SU-DHL-6 (cell line): ENCODE data around the gene NEAT1.

Source experiments
- H2AFZ ChIP-seq: fragments of 200-600 bp; sonication (generic); 2 replicates; pipeline ENCODE4 v1.6.1; 2014; ENCODE audit warnings: low read depth, mild to moderate bottlenecking, moderate library complexity, mixed read lengths, antibody characterized with exemption, low read length; ENCODE audit not compliant: severe bottlenecking
- H3F3A ChIP-seq: fragments of 200-600 bp; shearing (Covaris generic); 2 replicates; pipeline ENCODE4 v1.6.0; 2016; ENCODE audit warnings: antibody characterized with exemption, mild to moderate bottlenecking; ENCODE audit not compliant: insufficient read depth
- H3K27ac ChIP-seq: fragments of 200-600 bp; sonication (generic); 2 replicates; pipeline ENCODE4 v1.5.1; 2016; ENCODE audit warnings: low read depth, mild to moderate bottlenecking, low read length, moderate library complexity, mixed read lengths
- H3K27me3 ChIP-seq: fragments of 200-600 bp; sonication (generic), shearing (Covaris generic); 2 replicates; pipeline ENCODE4 v1.6.0; 2014; ENCODE audit warnings: mild to moderate bottlenecking, low read length
- H3K36me3 ChIP-seq: fragments of 200-600 bp; sonication (generic); 2 replicates; pipeline ENCODE4 v1.6.1; 2014; ENCODE audit warnings: mild to moderate bottlenecking, low read length, mixed read lengths
- H3K4me2 ChIP-seq: fragments of 300-600, 200-600 bp; shearing (Covaris generic), sonication (generic); 2 replicates; pipeline ENCODE4 v1.6.0; 2014; ENCODE audit warnings: low read length, low read depth, mild to moderate bottlenecking; ENCODE audit not compliant: poor library complexity, severe bottlenecking
- H3K4me3 ChIP-seq: fragments of 200-600 bp; sonication (generic); 2 replicates; pipeline ENCODE4 v1.5.1; 2014; ENCODE audit warnings: antibody characterized with exemption, low read length, mild to moderate bottlenecking, mixed read lengths; ENCODE audit not compliant: insufficient read depth, poor library complexity, severe bottlenecking
- H3K79me2 ChIP-seq: fragments of 200-600 bp; sonication (generic); 2 replicates; pipeline ENCODE4 v1.6.1; 2014; ENCODE audit warnings: mild to moderate bottlenecking, low read length, moderate library complexity; ENCODE audit not compliant: insufficient read depth
- H3K9ac ChIP-seq: fragments of 200-600 bp; sonication (generic); 2 replicates; pipeline ENCODE4 v1.7.0; 2014; ENCODE audit warnings: mild to moderate bottlenecking, low read length
- H3K9me2 ChIP-seq: fragments of 200-600 bp; sonication (generic); replicated peaks from 2 replicates; pipeline ENCODE4 v1.6.1; 2014; ENCODE audit warnings: low read length; ENCODE audit not compliant: insufficient read depth
- H3K9me3 ChIP-seq: fragments of 200-600 bp; sonication (generic); 2 replicates; pipeline ENCODE4 v1.6.1; 2014; ENCODE audit warnings: low read length, mixed read lengths; ENCODE audit not compliant: insufficient read depth
- H4K20me1 ChIP-seq: fragments of 200-600 bp; sonication (generic); 2 replicates; pipeline ENCODE4 v1.6.1; 2014; ENCODE audit warnings: low read depth, mild to moderate bottlenecking, antibody characterized with exemption, low read length, moderate library complexity, mixed read lengths
- CTCF ChIP-seq: fragments of 200-600 bp; sonication (generic); IDR thresholded peaks from one replicate; pipeline ENCODE4 v1.5.1; 2017; ENCODE audit warnings: antibody characterized with exemption, mild to moderate bottlenecking, low read length, moderate library complexity; ENCODE audit not compliant: insufficient read depth, poor library complexity, severe bottlenecking
- EZH2phosphoT487 ChIP-seq: fragments of 200-600 bp; sonication (generic), shearing (Covaris generic); conservative IDR thresholded peaks from 2 replicates; pipeline ENCODE4 v1.6.1; 2018; ENCODE audit warnings: mild to moderate bottlenecking, antibody characterized with exemption, low read length, moderate library complexity, mixed read lengths

The NEAT1 gene

GRCh38 chr11:65492387-65492636, 69.7 kb downstream of the NEAT1 start:
- no peaks in the 10 kb centered on the region for H4K20me1 ChIP-seq
- H3K27ac ChIP-seq, result no peak overlapping the region
- H2AFZ ChIP-seq, result no peak overlapping the region
- H3K36me3 ChIP-seq, result no peaks in the 10 kb centered on the region
- no peaks in the 10 kb centered on the region for H3K27me3 ChIP-seq
- H3K79me2 ChIP-seq, result no peaks in the 10 kb centered on the region
- no peaks in the 10 kb centered on the region for H3K9me3 ChIP-seq
- H3K9me2 ChIP-seq, result no peaks in the 10 kb centered on the region
- H3F3A ChIP-seq, result 0 out of 2 replicates have a peak, but pooled peaks cover 8% of the 10 kb centered on the region
- no peak overlapping the region for H3K9ac ChIP-seq
- H3K4me2 ChIP-seq, result no peak overlapping the region
- no peak overlapping the region for H3K4me3 ChIP-seq
- TF ChIP-seq CTCF (no peak), EZH2phosphoT487 (no peak)

DNA sequence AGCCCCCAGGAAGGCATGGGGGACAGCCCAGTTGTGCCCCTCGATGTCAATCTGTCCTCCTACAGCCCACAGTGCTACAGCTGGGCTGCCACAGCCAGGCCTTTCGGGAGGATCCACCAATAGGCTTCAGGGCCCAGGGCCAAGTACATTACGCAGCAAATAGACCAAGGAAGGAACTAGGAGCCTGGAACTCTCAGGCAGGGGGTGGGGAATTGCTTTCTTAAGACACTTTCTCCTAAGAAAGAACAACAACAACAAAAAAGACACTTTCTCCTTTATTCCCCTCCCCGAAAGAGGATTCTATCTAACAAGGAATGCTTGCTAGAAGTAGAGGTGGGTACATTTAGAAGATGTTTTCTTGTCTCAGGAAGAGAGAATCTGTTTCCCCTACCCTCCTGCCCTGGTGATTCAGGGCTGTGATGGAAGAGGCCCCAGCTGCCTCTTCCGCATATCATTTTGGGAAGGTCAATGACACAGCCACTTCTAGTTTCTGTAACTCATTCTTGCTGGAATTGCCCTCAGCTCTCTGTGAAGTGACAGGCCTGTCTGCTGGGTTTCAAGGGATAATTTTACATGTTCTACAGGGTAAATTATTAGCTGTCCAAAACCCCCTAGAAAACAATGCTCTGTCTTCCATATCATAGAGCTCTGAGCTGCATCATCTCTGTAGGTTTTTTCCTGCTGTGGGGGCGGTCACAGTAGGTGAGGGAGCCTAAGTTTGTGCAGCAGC, 70.2 kb downstream of the NEAT1 start:
- no peak overlapping the region for H2AFZ ChIP-seq
- H3K9me2 ChIP-seq, result no peaks in the 10 kb centered on the region
- no peaks in the 10 kb centered on the region for H4K20me1 ChIP-seq
- no peak for TF ChIP-seq CTCF
- no peaks in the 10 kb centered on the region for H3K27me3 ChIP-seq
- H3K4me2 ChIP-seq, result no peak overlapping the region
- H3K27ac ChIP-seq, result no peak overlapping the region
- no peak overlapping the region for H3K9ac ChIP-seq
- no peaks in the 10 kb centered on the region for H3K79me2 ChIP-seq
- no peaks in the 10 kb centered on the region for H3K36me3 ChIP-seq
- H3K9me3 ChIP-seq, result no peaks in the 10 kb centered on the region
- H3F3A ChIP-seq, result peaks cover 10% of the 10 kb centered on the region
- no peak overlapping the region for H3K4me3 ChIP-seq

DNA sequence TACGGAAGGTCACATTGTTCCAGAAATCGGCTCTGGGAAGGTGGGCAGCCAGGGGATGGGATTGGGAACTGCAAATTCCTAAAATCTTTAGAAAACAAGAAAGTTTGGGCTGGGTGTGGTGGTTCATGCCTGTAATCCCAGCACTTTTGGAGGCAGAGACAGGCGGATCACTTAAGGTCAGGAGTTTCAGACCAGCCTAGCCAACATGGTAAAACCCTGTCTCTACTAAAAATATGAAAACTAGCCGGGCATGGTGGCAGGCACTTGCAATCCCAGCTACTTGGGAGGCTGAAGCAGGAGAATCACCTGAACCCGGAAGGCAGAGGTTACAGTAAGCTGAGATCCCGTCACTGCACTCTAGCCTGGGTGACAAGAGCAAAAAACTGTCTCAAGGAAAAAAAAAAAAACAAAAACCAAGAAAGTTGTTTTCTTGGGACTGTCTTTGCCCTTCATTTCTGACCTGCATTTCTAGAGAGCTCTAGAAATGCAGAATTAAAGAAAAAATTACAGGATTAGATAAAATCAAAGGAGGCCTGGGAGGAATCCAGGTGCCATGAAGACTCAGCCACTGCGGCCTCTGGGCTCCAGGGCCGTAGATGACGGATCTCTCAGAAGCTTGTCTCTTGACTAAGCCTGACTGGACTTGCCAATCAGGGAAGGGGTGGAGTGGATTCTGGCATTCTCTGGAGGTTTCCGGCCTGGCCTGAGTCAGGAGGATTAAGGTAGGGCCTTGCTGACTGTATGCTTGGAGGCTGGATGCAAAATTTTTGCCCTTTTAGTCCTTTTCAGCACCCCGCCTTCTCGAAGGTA, 71.0 kb downstream of the NEAT1 start:
- Histone ChIP-seq H3F3A (peaks cover 18% of the 10 kb centered on the region), H3K4me2 (no peak overlapping the region), H2AFZ (no peak overlapping the region), H3K9me3 (no peaks in the 10 kb centered on the region), H3K9ac (no peak overlapping the region), H3K27me3 (no peaks in the 10 kb centered on the region), H3K4me3 (no peak overlapping the region), H3K9me2 (no peaks in the 10 kb centered on the region), H3K36me3 (no peaks in the 10 kb centered on the region), H3K79me2 (no peaks in the 10 kb centered on the region), H3K27ac (no peak overlapping the region), H4K20me1 (no peaks in the 10 kb centered on the region)
- TF ChIP-seq EZH2phosphoT487 (no peak), CTCF (no peak)
